GM19463 (cell line): ENCODE results near the gene RIIAD1.
"Not testable (repeated sequence)": the region's sequence is repeated elsewhere in the genome, so short reads cannot be mapped to it uniquely, and the experiment has no call there.

ENCODE experiments used
- ATAC-seq: cut with Tn5 transposase; IDR thresholded peaks from one replicate; pipeline ENCODE4 v1.9.1; 2021; ENCODE audit warnings: mild to moderate bottlenecking, moderate library complexity; ENCODE audit not compliant: unreplicated experiment

RIIAD1 gene, protein sequence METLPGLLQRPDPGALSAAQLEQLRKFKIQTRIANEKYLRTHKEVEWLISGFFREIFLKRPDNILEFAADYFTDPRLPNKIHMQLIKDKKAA

DNA sequence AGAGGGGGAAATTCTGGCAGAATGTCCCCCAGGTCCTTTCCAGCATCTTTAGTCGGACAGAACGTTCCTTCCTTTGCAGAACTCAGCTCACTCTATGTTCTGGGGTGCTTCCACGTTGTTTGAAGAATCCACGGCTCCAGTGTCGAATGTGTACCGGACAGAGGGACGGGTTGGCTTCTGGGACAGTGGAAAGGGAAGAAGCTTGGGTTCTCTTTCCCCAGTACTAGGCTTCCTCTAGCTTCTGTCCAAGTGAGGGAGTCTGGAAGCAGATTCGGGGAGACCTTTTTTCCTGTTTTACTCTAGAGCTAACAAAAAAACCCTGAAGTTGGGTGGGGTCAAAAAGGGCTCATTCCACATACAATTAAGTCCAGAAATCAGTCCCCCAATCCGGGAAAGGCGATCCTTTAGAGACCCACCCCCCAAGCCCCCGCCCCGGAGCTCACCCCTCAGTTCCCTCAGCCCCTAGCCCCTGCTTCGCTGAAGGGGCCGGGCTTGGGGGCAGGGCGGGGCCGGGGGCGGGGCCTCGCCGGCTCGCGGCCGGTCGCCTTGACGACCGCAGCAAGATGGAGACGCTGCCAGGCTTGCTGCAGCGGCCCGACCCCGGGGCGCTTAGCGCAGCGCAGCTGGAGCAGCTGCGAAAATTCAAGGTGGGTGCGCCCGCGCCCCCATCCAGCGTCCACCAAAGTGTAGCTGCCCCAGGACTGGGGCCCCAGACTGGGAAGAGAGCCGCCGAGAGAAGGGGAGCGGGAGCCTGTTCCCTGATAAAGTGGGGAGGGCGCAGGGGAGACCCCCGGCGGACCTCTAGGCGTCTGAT is at the start of gene RIIAD1:
TSS of gene RIIAD1 (plus strand) at position 549 of the 814 bp plus-strand sequence. CDS start at position 564, 15 bp downstream.
- ATAC-seq, result no peak

DNA sequence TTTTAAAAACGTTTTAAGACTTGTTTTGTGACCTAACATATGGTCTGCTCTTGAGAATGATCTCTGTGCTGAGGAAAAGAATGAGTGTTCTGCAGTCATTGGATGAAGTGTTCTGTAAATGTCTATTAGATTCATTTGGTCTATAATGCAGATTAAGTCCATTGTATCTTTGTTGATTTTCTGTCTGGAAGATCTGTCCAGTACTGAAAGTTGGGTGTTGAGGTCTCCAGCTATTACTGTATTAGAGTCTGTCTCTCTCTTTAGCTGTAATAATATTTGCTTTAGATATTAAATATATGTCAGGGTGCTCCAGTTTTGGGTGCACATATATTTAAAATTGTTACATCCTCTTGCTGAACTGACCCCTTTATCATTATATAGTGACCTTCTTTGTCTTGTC is 47.9 kb upstream of the RIIAD1 start:
- no peak for ATAC-seq

- no peak for ATAC-seq
These were observed 40.9 kb upstream of the RIIAD1 start for GRCh38 chr1:151680391-151680790.

- ATAC-seq, result no peak
These were observed 40.5 kb upstream of the RIIAD1 start for GRCh38 chr1:151680826-151681225.

DNA sequence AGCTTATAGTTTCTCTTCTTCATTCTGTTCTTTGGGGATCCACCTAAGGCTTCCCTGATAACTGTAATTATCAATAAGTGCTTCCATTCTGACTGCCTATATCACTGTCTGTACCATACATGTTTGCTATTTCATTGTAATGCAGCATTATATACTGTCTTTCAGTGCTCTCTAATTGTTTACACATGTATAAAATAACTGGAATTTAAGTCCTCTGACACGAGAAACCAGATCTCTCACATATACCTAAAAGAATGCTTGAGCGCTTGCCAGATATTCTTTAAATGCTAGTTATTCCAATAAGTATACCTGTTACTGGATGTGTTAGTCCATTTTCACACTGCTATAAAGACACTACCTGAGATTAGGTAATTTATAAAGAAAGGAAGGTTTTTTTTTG is 39.4 kb upstream of the RIIAD1 start:
- ATAC-seq, result no peak

- not testable (repeated sequence) for ATAC-seq
These were observed 38.4 kb upstream of the RIIAD1 start for GRCh38 chr1:151682901-151683300.

DNA sequence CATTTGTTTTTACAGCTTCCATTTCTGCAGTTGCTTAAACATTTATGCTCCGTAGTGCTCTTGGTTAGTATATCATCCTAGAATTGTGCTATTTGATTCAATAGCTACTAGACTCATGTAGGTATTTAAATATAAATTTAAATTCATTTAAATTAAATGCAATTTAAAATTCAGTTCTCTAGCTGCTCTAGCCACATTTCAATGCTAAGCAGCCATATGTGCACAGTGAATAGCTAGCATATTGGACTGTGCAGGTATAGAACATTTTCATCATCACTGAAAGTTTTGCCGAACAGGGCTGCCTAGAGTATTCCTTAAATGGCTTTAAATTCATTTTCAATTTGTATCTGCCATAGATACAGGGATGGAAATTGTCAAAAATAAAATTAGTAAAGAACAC is 37.2 kb upstream of the RIIAD1 start:
- ATAC-seq, result no peak

GRCh38 chr1:151686561-151686960 is 34.8 kb upstream of the RIIAD1 start:
- no peak for ATAC-seq

DNA sequence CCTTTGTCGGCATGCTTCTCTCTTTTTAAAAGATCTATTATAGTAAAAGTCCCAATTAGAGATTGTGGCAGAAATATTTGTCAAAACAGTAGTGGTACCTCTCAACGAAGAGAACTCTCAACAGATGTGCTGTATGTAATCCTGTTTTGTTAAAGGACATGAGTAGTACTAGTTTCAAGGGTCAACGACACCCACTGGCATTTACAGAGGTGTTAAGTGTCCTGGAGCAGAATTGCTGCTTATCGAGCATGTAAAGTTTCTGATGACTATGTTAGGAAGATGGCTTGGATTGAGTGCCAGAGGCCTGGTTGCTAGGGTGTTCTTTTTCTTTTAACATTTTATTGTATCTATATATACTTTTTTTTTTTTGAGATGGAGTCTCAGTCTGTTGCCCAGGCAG is 31.8 kb upstream of the RIIAD1 start:
- no peak for ATAC-seq

DNA sequence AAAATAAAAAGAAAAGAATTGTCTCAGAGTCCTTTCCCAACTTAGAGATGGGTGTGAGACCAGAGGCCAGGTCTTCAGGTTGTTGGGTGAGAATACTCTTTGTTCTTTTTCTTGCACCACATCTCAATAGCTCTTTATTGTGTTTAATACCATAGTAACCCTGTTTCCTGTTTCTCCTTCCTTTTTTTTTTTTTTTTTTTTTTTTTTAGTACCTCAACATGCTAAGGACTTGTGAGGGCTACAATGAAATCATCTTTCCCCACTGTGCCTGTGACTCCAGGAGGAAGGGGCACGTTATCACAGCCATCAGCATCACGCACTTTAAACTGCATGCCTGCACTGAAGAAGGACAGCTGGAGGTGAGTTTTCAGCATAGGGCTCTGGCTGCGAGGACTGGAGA is 29.1 kb upstream of the RIIAD1 start:
- ATAC-seq, result no peak

- ATAC-seq, result no peak
These were observed 28.2 kb upstream of the RIIAD1 start for GRCh38 chr1:151693057-151693651.

- ATAC-seq, result no peak
These were observed 19.8 kb upstream of the RIIAD1 start for GRCh38 chr1:151701515-151701914.

- ATAC-seq, result no peak
These were observed 18.4 kb upstream of the RIIAD1 start for GRCh38 chr1:151702936-151703335.

DNA sequence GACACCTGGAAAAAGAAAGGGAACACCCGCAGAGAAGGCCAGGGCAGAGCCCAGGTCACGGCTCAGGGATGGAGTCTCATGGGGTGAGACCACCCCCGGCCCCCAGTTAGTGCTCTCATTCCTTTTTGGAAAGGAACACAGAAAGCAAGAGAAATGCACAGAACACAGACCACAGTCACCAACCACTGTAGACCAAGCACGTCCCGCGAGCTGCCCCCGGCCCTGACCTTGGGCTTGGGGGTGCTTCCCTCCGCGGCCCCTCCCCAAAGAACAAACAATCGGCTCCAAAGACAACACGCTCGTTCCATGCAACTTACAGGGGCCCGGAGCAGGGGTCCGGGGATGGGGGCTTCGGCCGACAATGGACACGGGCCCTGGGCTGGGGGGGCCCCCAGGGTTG is 17.5 kb upstream of the RIIAD1 start:
- ATAC-seq, result no peak

DNA sequence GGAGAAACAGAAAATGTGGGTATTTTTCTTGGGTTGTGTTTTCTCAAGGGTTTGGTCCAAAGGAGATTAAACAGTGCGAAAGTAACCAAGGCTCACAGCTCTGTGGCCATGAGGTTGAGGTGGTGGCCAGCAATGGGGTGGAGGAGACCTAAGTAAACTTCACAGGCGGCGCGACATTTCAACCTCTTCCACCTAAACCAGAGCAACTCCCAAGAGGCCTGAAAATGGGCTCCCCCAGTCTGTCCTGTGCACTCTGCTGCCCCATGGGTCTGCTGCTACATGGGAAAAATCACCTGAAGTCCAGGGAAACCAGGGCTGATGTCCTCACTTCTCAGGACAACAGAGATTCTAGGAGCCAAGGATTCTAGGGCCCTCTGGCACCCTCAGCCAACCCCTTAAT is 17.1 kb upstream of the RIIAD1 start:
- no peak for ATAC-seq

DNA sequence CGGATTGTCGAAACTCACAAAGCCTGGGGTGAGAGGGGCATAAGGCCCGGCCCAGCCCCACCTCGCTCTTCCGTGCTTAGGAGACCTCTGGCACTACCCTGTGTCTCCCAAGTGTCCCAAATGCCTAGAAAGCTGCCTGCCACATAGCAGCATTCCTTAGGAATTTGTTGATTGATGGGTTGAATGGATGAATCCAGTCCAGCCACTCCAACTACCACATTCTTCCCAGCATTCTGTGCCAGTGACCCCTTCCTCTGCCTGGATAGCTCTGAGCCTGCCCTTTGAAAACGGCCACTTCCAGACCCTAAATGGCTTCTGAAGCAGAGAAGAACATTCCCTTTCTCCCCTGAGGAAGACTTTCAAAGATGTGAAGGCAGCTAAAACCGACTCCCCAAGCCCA is 16.2 kb upstream of the RIIAD1 start:
- no peak for ATAC-seq

- ATAC-seq, result no peak
These were observed 15.4 kb upstream of the RIIAD1 start for GRCh38 chr1:151705753-151706463.

DNA sequence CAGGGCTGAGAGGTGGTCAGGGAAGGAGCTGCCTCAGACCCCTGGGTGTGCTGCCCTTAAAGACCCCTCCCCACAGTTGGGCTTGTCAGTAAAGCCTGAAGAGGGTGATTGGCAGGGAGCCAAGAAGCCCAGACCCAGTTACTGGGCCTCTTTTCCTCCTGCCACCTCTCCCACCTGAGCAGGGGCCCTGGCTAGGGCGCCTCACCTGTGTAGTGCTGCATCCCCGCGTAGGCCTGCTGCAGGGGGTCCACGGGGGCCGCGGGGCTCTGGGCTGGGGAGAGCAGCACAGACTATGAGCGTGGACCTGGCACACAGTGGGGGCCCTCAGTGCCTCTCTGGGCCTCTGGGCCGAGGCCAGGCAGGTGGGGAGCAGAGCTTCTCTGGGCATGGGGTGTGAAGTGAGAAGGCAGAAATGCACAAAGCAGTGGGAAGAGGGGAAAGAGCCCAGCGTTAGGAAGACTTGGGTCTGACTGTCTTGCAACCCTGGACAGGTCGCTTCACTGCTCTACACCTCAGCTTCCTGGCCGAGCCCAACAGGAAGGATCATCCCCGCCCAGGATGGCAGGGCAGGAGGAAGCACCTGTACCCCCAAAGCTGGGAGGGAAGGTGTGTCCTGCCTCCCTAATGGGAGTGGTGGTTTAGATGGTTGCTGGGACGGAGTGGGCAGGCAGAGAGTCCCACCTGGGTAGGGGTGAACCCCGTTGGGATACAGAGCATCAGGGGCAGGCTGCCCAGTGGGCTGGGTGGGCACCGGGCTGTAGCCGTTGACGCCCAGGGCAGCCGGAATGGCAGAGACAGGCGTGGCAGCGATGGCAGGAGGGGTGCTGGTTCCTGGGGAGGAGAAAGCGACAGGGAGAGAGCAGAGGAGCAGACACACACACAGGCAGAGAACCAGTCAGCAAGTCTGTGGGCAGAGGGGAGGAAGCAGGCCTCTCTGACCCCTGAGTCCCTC is 14.6 kb upstream of the RIIAD1 start:
- ATAC-seq, result no peak

DNA sequence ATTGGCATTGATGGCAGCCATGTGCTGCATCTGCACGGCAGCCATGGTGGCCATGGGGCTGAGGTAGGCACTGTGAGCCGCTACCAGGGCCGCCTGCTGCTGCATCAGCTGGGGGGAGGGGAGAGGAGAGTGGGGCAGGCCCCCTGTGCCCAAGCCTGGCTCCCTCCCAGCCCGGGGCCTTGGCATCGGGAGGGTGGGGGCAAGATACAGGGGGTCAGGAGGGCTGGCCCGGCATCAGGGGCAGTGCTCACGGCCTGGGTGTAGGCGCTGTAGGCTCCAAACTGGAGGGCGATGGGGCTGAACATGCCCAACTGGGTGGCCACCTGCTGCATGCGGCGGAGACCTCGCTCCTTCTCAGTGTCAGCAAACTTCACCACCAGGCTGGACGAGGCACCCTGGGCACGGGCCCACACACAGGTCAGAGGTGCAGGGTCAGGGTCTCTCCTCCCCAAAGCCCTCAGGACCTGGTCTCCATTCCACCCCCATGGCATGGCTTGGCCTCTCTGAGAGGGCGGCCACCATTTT is 13.7 kb upstream of the RIIAD1 start:
- no peak for ATAC-seq

DNA sequence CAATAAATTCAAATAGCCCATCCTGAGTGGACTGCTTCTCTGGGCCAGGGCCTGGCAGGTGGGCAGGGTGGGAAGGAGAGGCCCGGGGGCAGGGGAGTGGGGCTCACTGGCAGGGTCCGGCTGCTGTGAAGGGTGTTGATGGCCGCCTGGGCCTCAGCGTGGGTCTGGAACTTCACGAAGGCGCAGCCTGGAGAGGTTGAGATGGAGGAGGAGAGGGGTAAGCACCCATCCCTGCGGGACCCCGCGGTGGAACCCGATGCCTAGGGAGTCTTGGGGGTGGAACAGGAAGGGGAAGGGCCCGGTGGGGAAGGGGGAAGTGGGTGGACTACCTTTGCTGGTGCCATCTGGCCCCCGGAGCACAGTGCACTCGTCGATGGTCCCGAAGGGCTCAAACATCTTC is 12.4 kb upstream of the RIIAD1 start:
- no peak for ATAC-seq
